WTC11 (cell line): ENCODE measurements around the gene TEX19. TPM values are rescaled to one million over a fixed set of nuclear protein-coding genes. Genes with fewer than 3 reads are reported as not detected.
A peak's percentile ranks its signal among the peaks of the same experiment; 100 is the strongest.

ENCODE experiments used
- ATAC-seq: fragments of 200-7000 bp; cut with Tn5 transposase; 2 replicates; pipeline ENCODE4 v1.10.0; 2021; ENCODE audit warnings: mild to moderate bottlenecking, moderate library complexity
- CTCF ChIA-PET: fragments of 300-600 bp; sonication (Branson Sonifier 250); formaldehyde crosslinking; loops from one replicate; lab custom pipeline; 2021; ENCODE audit warnings: antibody characterized with exemption; lab: Charles Lee
- POLR2A ChIA-PET: fragments of 350-600 bp; sonication (Branson Sonifier 250); formaldehyde crosslinking; loops from one replicate; lab custom pipeline; 2021; ENCODE audit warnings: antibody characterized with exemption; lab: Charles Lee
- DNase-seq: peaks from one replicate; pipeline ENCODE4 v3.0.0; 2021; ENCODE audit warnings: low spot score
- H3K27ac Mint-ChIP-seq: 2 replicates; pipeline ENCODE4 v1.8.0; 2021; ENCODE audit warnings: mixed read lengths
- H3K27me3 Mint-ChIP-seq: 2 replicates; pipeline ENCODE4 v1.8.0; 2021; ENCODE audit warnings: low read depth, mild to moderate bottlenecking, moderate library complexity, mixed read lengths
- H3K36me3 Mint-ChIP-seq: 2 replicates; pipeline ENCODE4 v1.8.0; 2021; ENCODE audit warnings: mixed read lengths
- H3K4me1 Mint-ChIP-seq: 2 replicates; pipeline ENCODE4 v1.8.0; 2022; ENCODE audit warnings: mixed read lengths
- H3K4me3 Mint-ChIP-seq: 2 replicates; pipeline ENCODE4 v1.8.0; 2021; ENCODE audit warnings: mild to moderate bottlenecking, moderate library complexity, mixed read lengths
- H3K9me3 Mint-ChIP-seq: 2 replicates; pipeline ENCODE4 v1.8.0; 2021; ENCODE audit warnings: mixed read lengths
- CTCF ChIP-seq: fragments of 200-600 bp; IDR thresholded peaks from 2 replicates; pipeline ENCODE4 v1.8.0; 2022; ENCODE audit warnings: antibody characterized with exemption
- KAT7 ChIP-seq: sonication (generic); formaldehyde crosslinking; IDR thresholded peaks from 2 replicates; pipeline ENCODE4 v1.8.1; 2023; ENCODE audit warnings: missing genetic modification reagents, mild to moderate bottlenecking, borderline replicate concordance
- PRDM15 ChIP-seq: sonication (generic); formaldehyde crosslinking; IDR thresholded peaks from 2 replicates; pipeline ENCODE4 v1.8.0; 2022; ENCODE audit warnings: missing genetic modification reagents
- SP1 ChIP-seq: sonication (generic); formaldehyde crosslinking; conservative IDR thresholded peaks from 2 replicates; pipeline ENCODE4 v1.8.1; 2022; ENCODE audit warnings: missing genetic modification reagents
- USF2 ChIP-seq: sonication (generic); formaldehyde crosslinking; IDR thresholded peaks from 2 replicates; pipeline ENCODE4 v1.8.1; 2023; ENCODE audit warnings: mild to moderate bottlenecking, missing genetic modification reagents, moderate library complexity
- ZNF416 ChIP-seq: fragments of 250-450 bp; sonication (Bioruptor Pico); IDR thresholded peaks from 2 replicates; pipeline ENCODE4 v1.9.0; 2021; ENCODE audit warnings: mild to moderate bottlenecking, inconsistent platforms
- total RNA-seq: library from RNA; stranded (reverse); gene quantifications from 3 replicates; pipeline ENCODE4 v1.2.3, GENCODE V29; 2021
- TF ChIP-seq, protein P1 (sequence below): sonication (generic); formaldehyde crosslinking; IDR thresholded peaks from 2 replicates; pipeline ENCODE4 v1.8.1; 2023; ENCODE audit warnings: mild to moderate bottlenecking, moderate library complexity, missing genetic modification reagents
- TF ChIP-seq, protein P2 (sequence below): fragments of 250-450 bp; sonication (Bioruptor Pico); IDR thresholded peaks from 2 replicates; pipeline ENCODE4 v2.1.2; 2022; ENCODE audit warnings: mild to moderate bottlenecking, moderate library complexity

Gene TEX19
- total RNA-seq, 1 experiment from 2014 or later = 1.4 TPM

DNA sequence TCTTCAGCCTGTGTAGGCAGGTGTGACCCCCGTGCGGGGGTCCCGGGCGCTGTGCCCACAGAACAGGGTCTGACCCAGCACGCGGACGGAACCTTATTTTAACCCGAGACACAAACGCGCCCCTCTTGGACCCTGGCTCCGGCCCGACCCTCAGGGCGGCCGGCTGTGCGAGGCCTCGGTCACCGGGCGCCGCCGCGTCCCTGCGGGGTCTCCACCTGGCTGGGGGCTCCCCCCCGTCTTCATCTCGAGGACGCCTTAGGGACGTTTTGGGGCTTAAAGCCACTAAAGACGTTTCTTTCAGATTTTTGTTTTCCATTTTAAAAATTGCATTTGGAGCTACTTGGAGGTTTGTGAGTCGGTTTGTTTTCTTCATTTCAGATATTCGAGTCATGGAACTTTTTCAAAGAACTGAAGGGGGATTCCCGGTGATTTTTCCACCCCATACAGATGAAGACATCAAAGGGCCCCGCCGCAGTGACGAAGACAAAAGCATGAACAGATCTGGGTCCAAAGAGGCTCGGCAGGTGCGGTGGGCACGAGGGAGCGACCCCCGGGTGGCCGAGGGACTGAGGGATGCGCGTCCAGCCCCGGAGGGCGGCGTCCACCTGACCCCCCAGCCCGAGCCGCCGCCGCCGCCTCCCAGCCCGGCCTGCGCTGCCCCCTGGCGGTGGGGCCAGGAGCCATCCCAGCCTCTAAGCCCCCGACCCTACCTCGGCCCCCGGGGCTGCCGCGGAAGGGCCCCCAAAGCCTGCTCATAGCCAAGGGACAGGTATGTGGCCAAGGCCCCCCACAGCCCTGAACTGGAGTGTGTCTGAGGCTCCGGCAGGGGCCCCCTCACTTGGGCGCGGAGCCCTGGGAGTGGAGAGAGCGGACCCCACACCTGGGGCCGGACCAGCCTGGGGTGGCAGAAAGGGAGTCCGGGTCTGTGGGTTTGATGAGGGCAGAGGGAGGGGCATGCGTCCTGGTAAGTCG is 37.8 kb upstream of the TEX19 start:
- Mint-ChIP-seq H3K9me3 (no peaks in the 10 kb centered on the region), H3K27me3 (no peaks in the 10 kb centered on the region), H3K4me1 (no peaks in the 10 kb centered on the region), H3K27ac (no peak overlapping the region), H3K36me3 (no peaks in the 10 kb centered on the region), H3K4me3 (peak overlapping the region; percentile 17; the same call in 1 of the 2 replicates)
- no peak for TF ChIP-seq KAT7 (CRISPR knock-in tag)
- TF ChIP-seq CTCF = peak; percentile 94
- TF ChIP-seq, protein P1, sequence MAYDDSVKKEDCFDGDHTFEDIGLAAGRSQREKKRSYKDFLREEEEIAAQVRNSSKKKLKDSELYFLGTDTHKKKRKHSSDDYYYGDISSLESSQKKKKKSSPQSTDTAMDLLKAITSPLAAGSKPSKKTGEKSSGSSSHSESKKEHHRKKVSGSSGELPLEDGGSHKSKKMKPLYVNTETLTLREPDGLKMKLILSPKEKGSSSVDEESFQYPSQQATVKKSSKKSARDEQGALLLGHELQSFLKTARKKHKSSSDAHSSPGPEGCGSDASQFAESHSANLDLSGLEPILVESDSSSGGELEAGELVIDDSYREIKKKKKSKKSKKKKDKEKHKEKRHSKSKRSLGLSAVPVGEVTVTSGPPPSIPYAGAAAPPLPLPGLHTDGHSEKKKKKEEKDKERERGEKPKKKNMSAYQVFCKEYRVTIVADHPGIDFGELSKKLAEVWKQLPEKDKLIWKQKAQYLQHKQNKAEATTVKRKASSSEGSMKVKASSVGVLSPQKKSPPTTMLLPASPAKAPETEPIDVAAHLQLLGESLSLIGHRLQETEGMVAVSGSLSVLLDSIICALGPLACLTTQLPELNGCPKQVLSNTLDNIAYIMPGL (CRISPR knock-in tag) = peak; percentile 39; the same call in 1 of the 2 replicates
- TF ChIP-seq USF2 (CRISPR knock-in tag) = 0 out of 2 replicates have a peak, but pooled peaks have one; percentile 18
- ATAC-seq = peak; percentile 74
- ChIA-PET POLR2A (no interaction called here), CTCF (interaction anchor here (0.6 to 1.3 kb wide), 7 partner anchors 12 to 153 kb away, joined by 3 to 5 read pairs (median 3); no protein-coding TSS in a partner anchor)
- peak; percentile 73 for DNase-seq

GRCh38 chr17:82321947-82322466 is 37.0 kb upstream of the TEX19 start:
- ChIA-PET CTCF (interaction anchor here (0.6 to 1.3 kb wide), 3 partner anchors 11 to 35 kb away, joined by 3 to 4 read pairs (median 3); no protein-coding TSS in a partner anchor), POLR2A (no interaction called here)
- Mint-ChIP-seq H3K4me1 (no peaks in the 10 kb centered on the region; the same call in 1 of the 2 replicates), H3K36me3 (no peaks in the 10 kb centered on the region), H3K27ac (no peak overlapping the region)
- ATAC-seq (no peak), DNase-seq (no peak)
- TF ChIP-seq PRDM15 (CRISPR knock-in tag) (no peak), SP1 (CRISPR knock-in tag) (no peak), ZNF416 (CRISPR knock-in tag) (no peak)
- TF ChIP-seq, protein P2, sequence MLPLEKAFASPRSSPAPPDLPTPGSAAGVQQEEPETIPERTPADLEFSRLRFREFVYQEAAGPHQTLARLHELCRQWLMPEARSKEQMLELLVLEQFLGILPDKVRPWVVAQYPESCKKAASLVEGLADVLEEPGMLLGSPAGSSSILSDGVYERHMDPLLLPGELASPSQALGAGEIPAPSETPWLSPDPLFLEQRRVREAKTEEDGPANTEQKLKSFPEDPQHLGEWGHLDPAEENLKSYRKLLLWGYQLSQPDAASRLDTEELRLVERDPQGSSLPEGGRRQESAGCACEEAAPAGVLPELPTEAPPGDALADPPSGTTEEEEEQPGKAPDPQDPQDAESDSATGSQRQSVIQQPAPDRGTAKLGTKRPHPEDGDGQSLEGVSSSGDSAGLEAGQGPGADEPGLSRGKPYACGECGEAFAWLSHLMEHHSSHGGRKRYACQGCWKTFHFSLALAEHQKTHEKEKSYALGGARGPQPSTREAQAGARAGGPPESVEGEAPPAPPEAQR = no peak
- TF ChIP-seq, all 79 proteins: peak for 0
- Mint-ChIP-seq H3K27me3 (no peaks in the 10 kb centered on the region), H3K4me3 (no peak overlapping the region), H3K9me3 (no peaks in the 10 kb centered on the region)
